Trophoblast cell (in vitro differentiated cells and primary cell): ENCODE data around the gene OR4E1. TPM values are rescaled to one million over a fixed set of nuclear protein-coding genes. Genes with fewer than 3 reads are reported as not detected.

ENCODE experiments used
- DNase-seq, 2 donors: peaks; one replicate each; pipeline ENCODE4 v3.0.0-alpha.2; 2016
- H2AFZ ChIP-seq: 2 replicates; pipeline ENCODE4 v1.6.1; 2013; ENCODE audit warnings: low read length, moderate library complexity, mild to moderate bottlenecking; ENCODE audit not compliant: insufficient read depth, poor library complexity
- H2AK5ac ChIP-seq: 2 replicates; pipeline ENCODE4 v1.6.1; 2013; ENCODE audit warnings: mild to moderate bottlenecking, low read length
- H2BK120ac ChIP-seq: 2 replicates; pipeline ENCODE4 v1.6.1; 2013; ENCODE audit warnings: low read length, mild to moderate bottlenecking, moderate library complexity; ENCODE audit not compliant: insufficient read depth, poor library complexity
- H2BK12ac ChIP-seq: 2 replicates; pipeline ENCODE4 v1.6.1; 2013; ENCODE audit warnings: mild to moderate bottlenecking, low read length, moderate library complexity
- H2BK5ac ChIP-seq: 2 replicates; pipeline ENCODE4 v1.6.1; 2013; ENCODE audit warnings: low read length, low read depth, moderate library complexity, mild to moderate bottlenecking; ENCODE audit not compliant: poor library complexity
- H3K14ac ChIP-seq: 2 replicates; pipeline ENCODE4 v1.6.1; 2013; ENCODE audit warnings: mild to moderate bottlenecking, low read length
- H3K18ac ChIP-seq: 2 replicates; pipeline ENCODE4 v1.6.1; 2013; ENCODE audit warnings: mild to moderate bottlenecking, low read length
- H3K23ac ChIP-seq: 2 replicates; pipeline ENCODE4 v1.6.1; 2013; ENCODE audit warnings: low read length
- H3K27ac ChIP-seq: 2 replicates; pipeline ENCODE4 v1.5.1; 2013; ENCODE audit warnings: low read depth, mild to moderate bottlenecking, inconsistent platforms, low read length, moderate library complexity
- H3K27me3 ChIP-seq: 2 replicates; pipeline ENCODE4 v1.6.1; 2013; ENCODE audit warnings: inconsistent platforms, mild to moderate bottlenecking, low read length, moderate library complexity; ENCODE audit not compliant: insufficient read depth
- H3K36me3 ChIP-seq, 2 experiments: 1 replicate in 1 of 2; 2 replicates in 1 of 2; pipeline ENCODE4 v1.6.1; 2013; ENCODE audit warnings: low read length in 2 of 2, mild to moderate bottlenecking in 2 of 2, moderate library complexity in 1 of 2; ENCODE audit not compliant: insufficient read depth in 2 of 2, control insufficient read depth in 1 of 2
- H3K4ac ChIP-seq: 2 replicates; pipeline ENCODE4 v1.6.1; 2013; ENCODE audit warnings: low read depth, mild to moderate bottlenecking, low read length, moderate library complexity
- H3K4me1 ChIP-seq, 2 experiments: 1 replicate in 1 of 2; 2 replicates in 1 of 2; pipeline ENCODE4 v1.6.1; 2013; ENCODE audit warnings: low read length in 2 of 2, mild to moderate bottlenecking in 2 of 2, moderate library complexity in 1 of 2; ENCODE audit not compliant: insufficient read depth in 2 of 2, control insufficient read depth in 1 of 2
- H3K4me2 ChIP-seq: 2 replicates; pipeline ENCODE4 v1.6.1; 2013; ENCODE audit warnings: inconsistent platforms, mild to moderate bottlenecking, low read length, moderate library complexity
- H3K4me3 ChIP-seq: 2 replicates; pipeline ENCODE4 v1.5.1; 2013; ENCODE audit warnings: mild to moderate bottlenecking, low read depth, low read length, inconsistent platforms
- H3K79me1 ChIP-seq: one replicate; pipeline ENCODE4 v1.6.1; 2013; ENCODE audit warnings: low read length
- H3K79me2 ChIP-seq: 2 replicates; pipeline ENCODE4 v1.6.1; 2013; ENCODE audit warnings: low read length, mild to moderate bottlenecking; ENCODE audit not compliant: control insufficient read depth, insufficient read depth, poor library complexity
- H3K9ac ChIP-seq: 2 replicates; pipeline ENCODE4 v1.6.1; 2013; ENCODE audit warnings: mild to moderate bottlenecking, low read length
- H3K9me3 ChIP-seq: 2 replicates; pipeline ENCODE4 v1.6.1; 2013; ENCODE audit warnings: low read depth, mild to moderate bottlenecking, control low read depth, inconsistent platforms, low read length; ENCODE audit not compliant: insufficient read depth
- H4K12ac ChIP-seq: 2 replicates; pipeline ENCODE4 v1.6.1; 2013; ENCODE audit warnings: low read depth, mild to moderate bottlenecking, low read length, moderate library complexity
- H4K8ac ChIP-seq: 2 replicates; pipeline ENCODE4 v1.6.1; 2013; ENCODE audit warnings: low read depth, mild to moderate bottlenecking, low read length, moderate library complexity
- H4K91ac ChIP-seq: one replicate; pipeline ENCODE4 v1.6.1; 2013; ENCODE audit warnings: low read depth, mild to moderate bottlenecking, low read length, moderate library complexity
- WGBS: extraction: QIAGEN DNeasy Blood & Tissue Kit; methylation state at CpG from one replicate; pipeline ENCODE4 v1.1.7; 2013; ENCODE audit warnings: missing lambda C conversion rate; ENCODE audit not compliant: insufficient read length, insufficient coverage; ENCODE audit errors: extremely low coverage; 5-methylcytosine and 5-hydroxymethylcytosine counted together
- polyA plus RNA-seq: library from polyadenylated mRNA; stranded (reverse); fragments of 200-250 nt; gene quantifications from 2 replicates; pipeline ENCODE4 v1.2.3, GENCODE V29; 2013

OR4E1 gene
- polyA plus RNA-seq: not detected in 2 replicates

- Histone ChIP-seq H3K9ac (no peak within 1 kb of the TSS), H3K79me2 (no peaks in the 10 kb centered on the region), H3K14ac (no peak within 1 kb of the TSS), H3K27ac (no peak within 1 kb of the TSS), H3K27me3 (no peaks in the 10 kb centered on the region), H3K23ac (no peak within 1 kb of the TSS), H3K4me3 (no peak within 1 kb of the TSS), H2AK5ac (no peak within 1 kb of the TSS), H3K4ac (no peak within 1 kb of the TSS), H2AFZ (no peak within 1 kb of the TSS), H4K8ac (no peak within 1 kb of the TSS), H2BK12ac (no peak within 1 kb of the TSS), H3K9me3 (no peaks in the 10 kb centered on the region), H3K4me1 (no peaks in the 10 kb centered on the region), H4K12ac (no peak within 1 kb of the TSS), H4K91ac (no peak within 1 kb of the TSS), H2BK5ac (no peak within 1 kb of the TSS), H3K18ac (no peak within 1 kb of the TSS), H3K4me2 (no peak within 1 kb of the TSS), H3K79me1 (no peaks in the 10 kb centered on the region), H2BK120ac (no peak within 1 kb of the TSS), H3K36me3 (no peaks in the 10 kb centered on the region)
- no peak for DNase-seq
- no CpG with 5 or more reads among the region's 1 CpG for WGBS
These were observed at the start of gene OR4E1 for GRCh38 chr14:21673718-21674117. Gene OR4E1, minus strand, starts transcription at chr14:21673818. Its CDS starts 2,883 bp downstream, at chr14:21670935.

- Histone ChIP-seq H3K9me3 (no peaks in the 10 kb centered on the region), H3K4me2 (no peak overlapping the region), H3K4me3 (no peak overlapping the region), H3K27ac (no peak overlapping the region), H3K4me1 (no peaks in the 10 kb centered on the region), H2AFZ (no peak overlapping the region), H2BK120ac (no peak overlapping the region), H3K79me1 (no peaks in the 10 kb centered on the region), H2BK5ac (no peak overlapping the region), H3K36me3 (no peaks in the 10 kb centered on the region), H3K18ac (no peak overlapping the region), H3K4ac (no peak overlapping the region), H3K9ac (no peak overlapping the region), H2BK12ac (no peak overlapping the region), H4K91ac (no peak overlapping the region), H4K12ac (no peak overlapping the region), H3K14ac (no peak overlapping the region), H3K23ac (no peak overlapping the region), H3K79me2 (no peaks in the 10 kb centered on the region), H3K27me3 (no peaks in the 10 kb centered on the region), H2AK5ac (no peak overlapping the region), H4K8ac (no peak overlapping the region)
- no peak for DNase-seq
- WGBS: no CpG with 5 or more reads among the region's 3 CpGs
These were observed 47.9 kb upstream of the OR4E1 start for GRCh38 chr14:21721504-21721903.

- H2AFZ ChIP-seq: no peak overlapping the region
- H3K14ac ChIP-seq: no peak overlapping the region
- no peak overlapping the region for H2BK120ac ChIP-seq
- no peak overlapping the region for H3K4ac ChIP-seq
- no peak overlapping the region for H3K23ac ChIP-seq
- no peak overlapping the region for H4K8ac ChIP-seq
- no peaks in the 10 kb centered on the region for H3K9me3 ChIP-seq
- no peak overlapping the region for H2BK12ac ChIP-seq
- H3K4me2 ChIP-seq: no peak overlapping the region
- H3K4me1 ChIP-seq: no peaks in the 10 kb centered on the region
- H3K79me2 ChIP-seq: no peaks in the 10 kb centered on the region
- no peak overlapping the region for H4K12ac ChIP-seq
- no peak overlapping the region for H3K27ac ChIP-seq
- no CpG with 5 or more reads among the region's 3 CpGs for WGBS
- H3K36me3 ChIP-seq: no peaks in the 10 kb centered on the region
- H3K79me1 ChIP-seq: no peaks in the 10 kb centered on the region
- no peak overlapping the region for H2BK5ac ChIP-seq
- no peak overlapping the region for H2AK5ac ChIP-seq
- H4K91ac ChIP-seq: no peak overlapping the region
- H3K9ac ChIP-seq: no peak overlapping the region
- DNase-seq: no peak
- no peak overlapping the region for H3K4me3 ChIP-seq
- H3K27me3 ChIP-seq: no peaks in the 10 kb centered on the region
- H3K18ac ChIP-seq: no peak overlapping the region
These were observed 46.2 kb upstream of the OR4E1 start for GRCh38 chr14:21719841-21720240.

GRCh38 chr14:21714318-21714929 lies 40.8 kb upstream of the OR4E1 start:
- Histone ChIP-seq H3K9me3 (no peaks in the 10 kb centered on the region), H2BK5ac (no peak overlapping the region), H3K23ac (no peak overlapping the region), H2AK5ac (no peak overlapping the region), H2AFZ (no peak overlapping the region), H3K79me1 (no peaks in the 10 kb centered on the region), H3K79me2 (no peaks in the 10 kb centered on the region), H4K91ac (no peak overlapping the region), H3K14ac (no peak overlapping the region), H2BK12ac (no peak overlapping the region), H2BK120ac (no peak overlapping the region), H4K12ac (no peak overlapping the region), H3K4me1 (no peaks in the 10 kb centered on the region), H3K9ac (no peak overlapping the region), H3K4me3 (no peak overlapping the region), H3K18ac (no peak overlapping the region), H3K27me3 (no peaks in the 10 kb centered on the region), H3K36me3 (no peaks in the 10 kb centered on the region), H3K4me2 (no peak overlapping the region), H3K4ac (no peak overlapping the region), H3K27ac (no peak overlapping the region), H4K8ac (no peak overlapping the region)
- WGBS: no CpG with 5 or more reads among the region's 6 CpGs
- DNase-seq: no peak
